Measurements from ENCODE around the gene SLC28A3. TPM values are rescaled to one million over a fixed set of nuclear protein-coding genes. Genes with fewer than 3 reads are reported as not detected.

Gene SLC28A3
- total RNA-seq, 1 experiment from 2014 or later = 0.77 TPM

DNA sequence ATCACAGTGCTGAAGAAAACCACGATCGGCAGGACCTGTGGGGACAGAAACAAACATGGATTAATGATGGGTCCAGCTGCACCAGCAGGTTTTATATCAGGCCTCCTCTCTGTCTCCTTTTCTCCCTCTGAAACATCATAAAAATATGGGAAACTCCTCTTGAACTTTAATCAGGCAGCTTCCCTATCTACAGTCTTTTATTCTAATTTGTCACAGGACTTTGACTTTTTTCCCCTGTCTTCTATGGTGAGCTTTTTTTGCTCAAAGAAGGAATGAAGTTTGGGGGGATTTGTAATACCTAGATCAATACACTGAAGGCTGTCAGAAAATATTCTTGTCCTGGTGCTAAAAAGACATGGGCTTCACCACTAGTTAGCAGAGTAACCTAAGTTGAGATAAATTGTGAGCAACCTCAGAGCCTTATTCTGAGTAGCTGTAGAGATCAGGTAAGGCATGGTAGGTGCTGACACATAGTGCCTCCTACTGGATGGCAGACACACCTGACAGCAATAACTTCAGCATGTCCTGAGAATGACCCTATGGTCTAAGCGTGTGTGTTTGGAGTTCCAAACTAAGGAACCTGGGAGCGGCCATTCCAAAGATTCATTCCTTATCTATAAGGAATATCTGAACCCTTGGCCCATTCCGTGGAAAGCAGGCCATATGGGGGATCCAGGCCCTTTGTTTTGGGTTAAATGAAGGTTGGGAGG is 46.2 kb downstream of the SLC28A3 start:
- H3K4me1 Mint-ChIP-seq (ENCODE audit: insufficient read depth, unreplicated experiment) = peaks cover 10% of the 10 kb centered on the region
- CTCF ChIA-PET = interaction anchor here (0.6 to 1.7 kb wide), 3 partner anchors 22 to 202 kb away, joined by 3 to 9 read pairs (median 5); no protein-coding TSS in a partner anchor
- no peak overlapping the region for H3K27ac Mint-ChIP-seq (ENCODE audit: low read depth, unreplicated experiment)
- TF ChIP-seq, protein P1, sequence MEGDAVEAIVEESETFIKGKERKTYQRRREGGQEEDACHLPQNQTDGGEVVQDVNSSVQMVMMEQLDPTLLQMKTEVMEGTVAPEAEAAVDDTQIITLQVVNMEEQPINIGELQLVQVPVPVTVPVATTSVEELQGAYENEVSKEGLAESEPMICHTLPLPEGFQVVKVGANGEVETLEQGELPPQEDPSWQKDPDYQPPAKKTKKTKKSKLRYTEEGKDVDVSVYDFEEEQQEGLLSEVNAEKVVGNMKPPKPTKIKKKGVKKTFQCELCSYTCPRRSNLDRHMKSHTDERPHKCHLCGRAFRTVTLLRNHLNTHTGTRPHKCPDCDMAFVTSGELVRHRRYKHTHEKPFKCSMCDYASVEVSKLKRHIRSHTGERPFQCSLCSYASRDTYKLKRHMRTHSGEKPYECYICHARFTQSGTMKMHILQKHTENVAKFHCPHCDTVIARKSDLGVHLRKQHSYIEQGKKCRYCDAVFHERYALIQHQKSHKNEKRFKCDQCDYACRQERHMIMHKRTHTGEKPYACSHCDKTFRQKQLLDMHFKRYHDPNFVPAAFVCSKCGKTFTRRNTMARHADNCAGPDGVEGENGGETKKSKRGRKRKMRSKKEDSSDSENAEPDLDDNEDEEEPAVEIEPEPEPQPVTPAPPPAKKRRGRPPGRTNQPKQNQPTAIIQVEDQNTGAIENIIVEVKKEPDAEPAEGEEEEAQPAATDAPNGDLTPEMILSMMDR (IDR thresholded peaks at IDR 0.05; ENCODE audit: unreplicated experiment) = no peak
- no peak for DNase-seq (ENCODE audit: unreplicated experiment)
- no peaks in the 10 kb centered on the region for H3K9me3 Mint-ChIP-seq (ENCODE audit: unreplicated experiment)
- H3K27me3 Mint-ChIP-seq (ENCODE audit: insufficient read depth, unreplicated experiment) = no peaks in the 10 kb centered on the region
- BruUV-seq (replicated peaks) = no TSS peak
- no peaks in the 10 kb centered on the region for H3K36me3 Mint-ChIP-seq (ENCODE audit: insufficient read depth, unreplicated experiment)
- POLR2A ChIA-PET = no interaction called here
- no peak overlapping the region for H3K4me3 Mint-ChIP-seq (ENCODE audit: unreplicated experiment)
- intact Hi-C loops (cut with micrococcal nuclease) = no loop called here

DNA sequence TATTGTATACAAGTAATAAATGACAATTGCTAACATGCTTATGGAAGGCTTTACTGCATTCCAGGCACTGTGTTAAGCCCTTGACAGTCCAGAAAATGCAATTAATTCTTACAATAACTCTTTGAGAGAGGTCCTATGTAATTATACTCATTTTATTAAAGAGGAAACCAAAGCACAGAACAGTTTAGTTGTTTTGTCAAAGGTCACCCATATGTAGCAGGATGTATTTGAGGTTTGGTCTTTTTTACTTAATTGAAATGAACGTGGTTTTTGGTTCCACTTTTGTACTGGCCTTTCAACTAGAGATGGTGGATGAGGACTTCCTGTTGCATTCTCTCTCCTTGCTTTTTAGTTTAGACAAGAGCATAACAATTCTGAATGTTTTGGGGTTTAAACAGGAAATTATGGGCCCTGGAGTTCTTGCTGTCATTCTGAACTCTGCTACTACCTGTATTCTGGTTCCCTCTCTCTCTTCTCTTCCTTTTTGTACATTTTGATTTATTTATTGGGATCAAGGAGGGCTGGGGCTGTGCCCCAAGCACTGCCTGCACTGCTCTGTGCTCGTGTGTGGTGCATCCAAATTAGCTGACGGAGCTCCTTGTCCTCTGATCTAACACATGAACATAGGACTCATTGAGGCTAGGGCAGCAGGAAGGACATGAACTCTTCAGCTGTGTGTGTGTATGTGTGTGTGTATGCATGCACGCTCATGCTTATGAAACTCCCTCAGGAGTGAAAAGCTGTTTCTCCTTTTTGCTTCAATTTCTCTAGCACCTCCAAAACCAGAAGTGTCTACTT is 47.4 kb downstream of the SLC28A3 start:
- TF ChIP-seq, protein P1 (IDR thresholded peaks at IDR 0.05; ENCODE audit: unreplicated experiment) = no peak
- intact Hi-C loops (cut with micrococcal nuclease) = no loop called here
- H3K4me3 Mint-ChIP-seq (ENCODE audit: unreplicated experiment) = no peak overlapping the region
- H3K27me3 Mint-ChIP-seq (ENCODE audit: insufficient read depth, unreplicated experiment) = no peaks in the 10 kb centered on the region
- POLR2A ChIA-PET = no interaction called here
- no peak overlapping the region for H3K27ac Mint-ChIP-seq (ENCODE audit: low read depth, unreplicated experiment)
- no TSS peak for BruUV-seq (replicated peaks)
- DNase-seq (ENCODE audit: unreplicated experiment) = no peak
- H3K36me3 Mint-ChIP-seq (ENCODE audit: insufficient read depth, unreplicated experiment) = no peaks in the 10 kb centered on the region
- H3K4me1 Mint-ChIP-seq (ENCODE audit: insufficient read depth, unreplicated experiment) = peaks cover 10% of the 10 kb centered on the region
- H3K9me3 Mint-ChIP-seq (ENCODE audit: unreplicated experiment) = no peaks in the 10 kb centered on the region
- CTCF ChIA-PET = interaction anchor here (0.6 to 1.7 kb wide), 5 partner anchors 11 to 54 kb away, joined by 3 to 9 read pairs (median 5); no protein-coding TSS in a partner anchor

DNA sequence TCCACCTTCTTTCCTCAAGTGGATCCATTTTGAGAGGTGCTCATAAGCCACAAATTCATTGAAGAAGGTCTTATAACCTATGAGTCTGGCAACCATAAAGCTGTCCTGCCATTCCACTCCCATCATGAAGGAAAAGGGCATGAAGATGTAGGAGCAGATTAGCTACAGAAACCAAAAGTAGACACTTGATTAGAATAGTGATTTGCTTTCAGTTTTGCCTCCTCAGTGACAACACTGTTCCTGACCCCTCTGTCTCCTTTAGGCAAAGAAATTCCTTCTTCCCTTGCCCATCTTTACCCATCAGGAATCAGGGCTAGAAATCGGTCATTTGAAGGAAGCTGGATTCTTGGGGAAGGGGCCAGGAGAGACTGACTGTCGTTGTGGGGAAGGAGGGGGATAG is 55.2 kb downstream of the SLC28A3 start:
- no peaks in the 10 kb centered on the region for H3K9me3 Mint-ChIP-seq (ENCODE audit: unreplicated experiment)
- H3K36me3 Mint-ChIP-seq (ENCODE audit: insufficient read depth, unreplicated experiment) = no peaks in the 10 kb centered on the region
- intact Hi-C loops (cut with micrococcal nuclease) = no loop called here
- H3K4me1 Mint-ChIP-seq (ENCODE audit: insufficient read depth, unreplicated experiment) = no peaks in the 10 kb centered on the region
- TF ChIP-seq, protein P1 (IDR thresholded peaks at IDR 0.05; ENCODE audit: unreplicated experiment) = no peak
- H3K4me3 Mint-ChIP-seq (ENCODE audit: unreplicated experiment) = no peak overlapping the region
- no TSS peak for BruUV-seq (replicated peaks)
- H3K27ac Mint-ChIP-seq (ENCODE audit: low read depth, unreplicated experiment) = no peak overlapping the region
- no peaks in the 10 kb centered on the region for H3K27me3 Mint-ChIP-seq (ENCODE audit: insufficient read depth, unreplicated experiment)
- ChIA-PET POLR2A (no interaction called here), CTCF (interaction anchor here (0.6 to 2.5 kb wide), 6 partner anchors 22 to 486 kb away, joined by 3 to 14 read pairs (median 4); no protein-coding TSS in a partner anchor)
- no peak for DNase-seq (ENCODE audit: unreplicated experiment)

DNA sequence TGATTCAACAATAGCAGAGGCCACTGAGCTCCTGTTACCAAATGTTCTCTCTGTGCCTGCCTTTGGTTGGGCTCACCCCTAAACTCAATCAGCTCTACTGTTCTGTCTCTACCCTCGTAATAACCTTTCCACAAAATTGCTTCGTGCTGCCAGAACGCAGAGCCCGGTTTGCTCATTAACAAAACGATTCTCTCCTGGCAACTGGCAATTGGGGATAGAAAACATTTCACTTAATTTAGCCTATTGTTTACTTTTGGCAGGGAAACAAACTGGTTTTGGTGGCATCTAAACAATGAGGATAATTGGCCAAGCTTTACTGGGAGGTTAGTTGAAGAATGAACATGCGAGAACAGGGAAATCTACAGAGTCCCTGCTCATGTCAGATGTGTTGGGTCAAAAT is 56.6 kb downstream of the SLC28A3 start:
- TF ChIP-seq, protein P1 (IDR thresholded peaks at IDR 0.05; ENCODE audit: unreplicated experiment) = no peak
- H3K9me3 Mint-ChIP-seq (ENCODE audit: unreplicated experiment) = no peaks in the 10 kb centered on the region
- no peak for DNase-seq (ENCODE audit: unreplicated experiment)
- H3K27ac Mint-ChIP-seq (ENCODE audit: low read depth, unreplicated experiment) = no peak overlapping the region
- no peak overlapping the region for H3K4me3 Mint-ChIP-seq (ENCODE audit: unreplicated experiment)
- no peaks in the 10 kb centered on the region for H3K27me3 Mint-ChIP-seq (ENCODE audit: insufficient read depth, unreplicated experiment)
- intact Hi-C loops (cut with micrococcal nuclease) = no loop called here
- CTCF ChIA-PET = interaction anchor here (0.5 to 2.5 kb wide), 4 partner anchors 23 to 320 kb away, joined by 3 to 14 read pairs (median 6); no protein-coding TSS in a partner anchor
- BruUV-seq (replicated peaks) = no TSS peak
- H3K4me1 Mint-ChIP-seq (ENCODE audit: insufficient read depth, unreplicated experiment) = no peaks in the 10 kb centered on the region
- POLR2A ChIA-PET = no interaction called here
- H3K36me3 Mint-ChIP-seq (ENCODE audit: insufficient read depth, unreplicated experiment) = no peaks in the 10 kb centered on the region
